Dendritic cell treated with granulocyte-macrophage colony-stimulating factor and Interleukin-4, amounts not matched to agents 40 ng/mL and 50 ng/mL, for 4 days (primary cell): ENCODE measurements around the gene SLC35A5.

Experiments used
- H3K27ac Mint-ChIP-seq: one replicate; pipeline ENCODE4 v1.8.0; 2022; ENCODE audit warnings: mild to moderate bottlenecking, mixed read lengths
- H3K27me3 Mint-ChIP-seq: one replicate; pipeline ENCODE4 v1.8.0; 2022; ENCODE audit warnings: mild to moderate bottlenecking, mixed read lengths
- H3K36me3 Mint-ChIP-seq: one replicate; pipeline ENCODE4 v1.8.0; 2022; ENCODE audit warnings: low read depth, mixed read lengths
- H3K4me1 Mint-ChIP-seq: one replicate; pipeline ENCODE4 v1.8.0; 2022; ENCODE audit warnings: low read depth, mixed read lengths
- H3K4me3 Mint-ChIP-seq: one replicate; pipeline ENCODE4 v1.8.0; 2022; ENCODE audit warnings: mild to moderate bottlenecking, moderate library complexity, mixed read lengths
- H3K9me3 Mint-ChIP-seq: one replicate; pipeline ENCODE4 v1.8.0; 2022; ENCODE audit warnings: mixed read lengths
- intact Hi-C: fragments of 100-400 bp; cut with micrococcal nuclease; formaldehyde crosslinking; loops from one replicate; pipeline ENCODE4 v1.15.0; 2022

SLC35A5 gene

GRCh38 chr3:112619295-112619694 lies 57.5 kb downstream of the SLC35A5 start:
- Mint-ChIP-seq H3K36me3 (no peaks in the 10 kb centered on the region), H3K27ac (no peak overlapping the region), H3K4me1 (no peaks in the 10 kb centered on the region), H3K4me3 (no peak overlapping the region), H3K27me3 (no peaks in the 10 kb centered on the region), H3K9me3 (no peaks in the 10 kb centered on the region)
- intact Hi-C loops, result no loop called here

DNA sequence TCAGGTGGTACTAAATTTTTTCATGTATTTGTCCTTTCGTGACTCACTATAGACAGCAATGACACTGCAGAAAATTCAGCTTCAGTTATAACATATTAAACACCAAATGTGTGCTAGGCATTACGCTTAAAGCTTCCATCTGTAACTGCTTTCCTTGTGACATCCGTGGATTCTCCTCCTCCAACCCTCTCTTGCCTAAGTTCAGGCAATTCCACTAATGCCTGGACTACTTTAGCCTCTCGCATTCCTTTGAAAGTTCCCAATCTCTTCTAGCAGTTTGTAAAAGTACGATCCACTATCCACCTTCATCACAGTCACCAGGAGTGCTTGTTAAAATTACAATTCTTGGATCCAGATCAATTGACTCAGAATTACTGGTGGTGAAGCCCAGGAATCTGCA lies 61.4 kb downstream of the SLC35A5 start:
- H3K27me3 Mint-ChIP-seq, result no peaks in the 10 kb centered on the region
- intact Hi-C loops, result no loop called here
- H3K9me3 Mint-ChIP-seq, result no peaks in the 10 kb centered on the region
- no peaks in the 10 kb centered on the region for H3K4me1 Mint-ChIP-seq
- no peak overlapping the region for H3K4me3 Mint-ChIP-seq
- H3K27ac Mint-ChIP-seq, result no peak overlapping the region
- H3K36me3 Mint-ChIP-seq, result no peaks in the 10 kb centered on the region

GRCh38 chr3:112623717-112624116 lies 61.9 kb downstream of the SLC35A5 start:
- Mint-ChIP-seq H3K4me1 (no peaks in the 10 kb centered on the region), H3K9me3 (no peaks in the 10 kb centered on the region), H3K4me3 (no peak overlapping the region), H3K36me3 (no peaks in the 10 kb centered on the region), H3K27me3 (no peaks in the 10 kb centered on the region), H3K27ac (no peak overlapping the region)
- intact Hi-C loops, result no loop called here

- H3K4me3 Mint-ChIP-seq, result no peak overlapping the region
- H3K36me3 Mint-ChIP-seq, result no peaks in the 10 kb centered on the region
- no peaks in the 10 kb centered on the region for H3K27me3 Mint-ChIP-seq
- intact Hi-C loops, result no loop called here
- H3K9me3 Mint-ChIP-seq, result no peaks in the 10 kb centered on the region
- H3K4me1 Mint-ChIP-seq, result peaks cover 5% of the 10 kb centered on the region
- no peak overlapping the region for H3K27ac Mint-ChIP-seq
Measured at GRCh38 chr3:112627419-112627818, 65.6 kb downstream of the SLC35A5 start.

- Mint-ChIP-seq H3K4me1 (peaks cover 11% of the 10 kb centered on the region), H3K27ac (no peak overlapping the region), H3K9me3 (no peaks in the 10 kb centered on the region), H3K4me3 (no peak overlapping the region), H3K36me3 (no peaks in the 10 kb centered on the region), H3K27me3 (no peaks in the 10 kb centered on the region)
- intact Hi-C loops, result no loop called here
Measured at GRCh38 chr3:112627919-112628466, 66.1 kb downstream of the SLC35A5 start.

GRCh38 chr3:112629425-112629824 lies 67.6 kb downstream of the SLC35A5 start:
- H3K27ac Mint-ChIP-seq, result no peak overlapping the region
- H3K4me3 Mint-ChIP-seq, result no peak overlapping the region
- no peaks in the 10 kb centered on the region for H3K36me3 Mint-ChIP-seq
- intact Hi-C loops, result no loop called here
- no peaks in the 10 kb centered on the region for H3K27me3 Mint-ChIP-seq
- peaks cover 20% of the 10 kb centered on the region for H3K4me1 Mint-ChIP-seq
- no peaks in the 10 kb centered on the region for H3K9me3 Mint-ChIP-seq

DNA sequence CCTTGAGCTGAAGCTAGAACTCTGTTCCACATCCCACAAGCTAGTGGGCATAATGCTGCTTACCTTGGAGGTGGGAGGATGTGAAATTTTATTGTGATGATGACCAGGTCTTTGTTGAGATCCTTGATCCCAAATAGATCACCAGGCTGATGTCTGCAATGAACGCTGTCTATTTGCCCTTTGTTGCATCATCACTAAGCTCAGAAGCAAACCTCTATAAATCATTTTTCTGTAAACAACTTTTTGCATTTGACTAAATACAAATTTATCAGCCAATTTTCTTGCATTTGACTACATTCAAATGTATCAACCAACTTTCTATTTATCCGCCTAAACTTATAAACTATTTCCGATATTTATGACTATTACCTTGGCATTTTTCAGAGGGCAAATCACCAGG lies 69.4 kb downstream of the SLC35A5 start:
- Mint-ChIP-seq H3K27me3 (no peaks in the 10 kb centered on the region), H3K4me3 (no peak overlapping the region), H3K36me3 (no peaks in the 10 kb centered on the region), H3K27ac (no peak overlapping the region), H3K4me1 (peaks cover 20% of the 10 kb centered on the region), H3K9me3 (no peaks in the 10 kb centered on the region)
- intact Hi-C loops, result loop anchor here (10.0 kb wide), 1 partner anchor 46 kb away; no protein-coding TSS in a partner anchor

DNA sequence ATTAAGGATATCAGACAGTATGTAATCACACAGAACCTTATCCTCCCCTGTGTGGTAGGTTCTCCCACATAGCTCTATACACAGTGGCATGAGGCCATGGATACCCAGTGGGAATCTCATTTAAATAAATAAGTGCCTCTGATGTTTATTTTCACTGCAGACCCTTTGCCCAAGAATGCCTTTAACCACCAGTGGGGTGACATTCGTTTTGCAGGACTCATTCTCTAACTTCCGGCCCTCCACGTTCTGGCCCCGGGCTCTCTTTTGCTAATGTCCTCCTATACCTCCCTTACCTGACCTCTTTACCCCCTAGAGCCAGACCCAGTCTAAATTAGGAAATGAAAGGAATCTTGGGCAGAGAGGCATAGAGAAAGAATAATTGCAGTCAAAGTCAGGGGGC lies 70.8 kb downstream of the SLC35A5 start:
- no peak overlapping the region for H3K4me3 Mint-ChIP-seq
- H3K9me3 Mint-ChIP-seq, result no peaks in the 10 kb centered on the region
- intact Hi-C loops, result loop anchor here (10.0 kb wide), 1 partner anchor 48 kb away; no protein-coding TSS in a partner anchor
- no peak overlapping the region for H3K27ac Mint-ChIP-seq
- no peaks in the 10 kb centered on the region for H3K27me3 Mint-ChIP-seq
- no peaks in the 10 kb centered on the region for H3K36me3 Mint-ChIP-seq
- H3K4me1 Mint-ChIP-seq, result peaks cover 20% of the 10 kb centered on the region

DNA sequence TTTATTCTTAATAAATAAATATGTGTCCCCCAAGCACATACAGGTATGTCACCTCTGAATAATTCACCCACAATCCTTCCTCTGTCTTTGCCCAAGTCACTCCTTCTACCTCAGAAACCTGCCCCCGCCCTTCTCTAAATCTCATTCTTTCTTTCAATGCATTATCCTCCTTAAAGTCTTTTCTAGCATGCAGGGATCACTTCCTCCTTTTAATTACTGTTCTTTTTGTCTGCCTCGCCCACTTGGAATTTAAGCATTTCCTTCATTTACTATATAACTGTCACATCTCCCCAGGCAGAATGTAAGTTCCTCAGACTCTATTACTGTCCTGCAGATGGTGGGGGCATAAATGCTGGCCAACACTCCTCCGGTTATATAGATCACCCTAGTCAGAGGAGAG lies 71.3 kb downstream of the SLC35A5 start:
- Mint-ChIP-seq H3K27ac (no peak overlapping the region), H3K4me1 (peaks cover 20% of the 10 kb centered on the region), H3K9me3 (no peaks in the 10 kb centered on the region), H3K36me3 (no peaks in the 10 kb centered on the region), H3K4me3 (no peak overlapping the region), H3K27me3 (peaks cover 3% of the 10 kb centered on the region)
- intact Hi-C loops, result loop anchor here (10.0 kb wide), 1 partner anchor 48 kb away; no protein-coding TSS in a partner anchor

DNA sequence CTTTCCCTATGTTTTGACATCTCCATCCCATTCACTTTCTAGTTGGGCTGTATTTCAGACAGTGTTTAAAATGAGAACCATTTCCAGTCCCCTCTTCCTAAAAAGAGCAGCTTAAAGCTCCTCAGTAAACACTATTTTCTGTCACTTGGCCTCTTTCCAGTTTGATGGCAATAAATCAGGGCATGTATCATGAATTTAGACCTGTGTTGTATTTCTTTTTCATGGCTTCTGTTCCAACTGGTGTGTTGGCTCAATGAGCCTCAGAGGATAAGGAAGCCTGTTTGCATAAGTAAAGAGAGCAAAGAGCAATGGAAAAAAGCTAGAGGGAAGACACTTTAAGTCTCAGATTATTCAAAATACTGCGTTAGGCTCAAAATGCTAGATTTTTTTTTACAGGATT lies 71.9 kb downstream of the SLC35A5 start:
- no peaks in the 10 kb centered on the region for H3K9me3 Mint-ChIP-seq
- intact Hi-C loops, result loop anchor here (10.0 kb wide), 1 partner anchor 49 kb away; no protein-coding TSS in a partner anchor
- no peaks in the 10 kb centered on the region for H3K36me3 Mint-ChIP-seq
- H3K4me3 Mint-ChIP-seq, result no peak overlapping the region
- peaks cover 20% of the 10 kb centered on the region for H3K4me1 Mint-ChIP-seq
- H3K27ac Mint-ChIP-seq, result no peak overlapping the region
- H3K27me3 Mint-ChIP-seq, result peaks cover 5% of the 10 kb centered on the region

DNA sequence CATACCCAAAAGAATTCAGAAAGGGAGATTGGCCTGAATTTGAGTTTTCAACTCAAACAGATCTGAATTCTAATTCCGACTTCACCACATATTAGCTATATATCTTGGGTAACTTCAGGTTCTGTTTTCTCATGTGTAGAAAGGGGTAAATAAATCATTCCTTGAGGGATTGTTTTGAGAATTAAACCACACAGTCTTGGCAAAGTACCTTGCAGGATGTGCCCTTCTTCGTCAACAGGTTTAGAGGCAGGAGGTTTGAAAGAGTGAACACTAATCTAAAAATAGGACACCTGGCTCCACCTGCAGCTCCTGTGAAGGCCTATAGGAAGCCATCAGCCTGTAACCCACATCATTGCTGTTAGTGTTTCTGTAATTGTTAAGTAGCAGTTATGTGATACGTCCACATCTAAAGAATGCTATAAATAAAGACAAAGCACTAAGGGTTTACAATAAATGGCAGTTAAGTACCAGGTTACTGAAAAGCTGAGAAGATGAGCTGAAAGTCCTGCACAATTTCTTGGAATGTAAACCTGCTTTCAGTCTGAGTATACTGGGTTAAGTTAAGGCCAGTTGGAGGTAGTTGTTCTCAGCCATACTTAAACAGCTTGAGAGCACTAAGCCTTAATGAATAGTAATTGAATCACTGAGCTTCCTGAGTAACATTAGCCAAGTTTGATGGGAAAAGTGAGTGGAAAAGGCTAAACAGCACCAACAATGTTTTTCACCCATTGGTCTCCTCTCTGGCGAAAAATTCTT lies 73.1 kb downstream of the SLC35A5 start:
- peaks cover 5% of the 10 kb centered on the region for H3K27me3 Mint-ChIP-seq
- no peaks in the 10 kb centered on the region for H3K36me3 Mint-ChIP-seq
- H3K27ac Mint-ChIP-seq, result no peak overlapping the region
- peaks cover 15% of the 10 kb centered on the region for H3K4me1 Mint-ChIP-seq
- no peaks in the 10 kb centered on the region for H3K9me3 Mint-ChIP-seq
- H3K4me3 Mint-ChIP-seq, result no peak overlapping the region
- intact Hi-C loops, result loop anchor here (10.0 kb wide), 1 partner anchor 50 kb away; no protein-coding TSS in a partner anchor
